HEK293T (cell line): ENCODE data around the gene SOCS7.

ENCODE experiments used
- CTCF ChIA-PET: fragments of 350-600 bp; formaldehyde crosslinking; extraction: SDS; loops from one replicate; lab custom pipeline; 2021; ENCODE audit warnings: antibody characterized with exemption, inconsistent platforms; lab: Yijun Ruan, JAX
- POLR2A ChIA-PET: fragments of 350-600 bp; formaldehyde crosslinking; extraction: SDS; loops from one replicate; lab custom pipeline; 2020; ENCODE audit warnings: antibody characterized with exemption, inconsistent platforms; lab: Yijun Ruan, JAX
- DNase-seq: peaks from one replicate; pipeline ENCODE4 v3.0.0; 2012; ENCODE audit warnings: mixed read lengths; ENCODE audit errors: extremely low spot score
- ARNT ChIP-seq: fragments of 450-650 bp; IDR thresholded peaks from 2 replicates; pipeline ENCODE4 v1.6.1; 2017; ENCODE audit warnings: mild to moderate bottlenecking
- BHLHE40 ChIP-seq: fragments of 450-650 bp; IDR thresholded peaks from 2 replicates; pipeline ENCODE4 v1.6.1; 2016; ENCODE audit warnings: mild to moderate bottlenecking, moderate library complexity, borderline replicate concordance
- CTBP1 ChIP-seq: fragments of 450-650 bp; IDR thresholded peaks from 2 replicates; pipeline ENCODE4 v1.6.1; 2016; ENCODE audit warnings: borderline replicate concordance
- ELF4 ChIP-seq: fragments of 450-650 bp; IDR thresholded peaks from 2 replicates; pipeline ENCODE4 v1.6.1; 2017; ENCODE audit warnings: antibody characterized with exemption
- FOXA1 ChIP-seq: fragments of 450-650 bp; IDR thresholded peaks from 2 replicates; pipeline ENCODE4 v1.6.1; 2016; ENCODE audit warnings: mild to moderate bottlenecking
- FOXK2 ChIP-seq: fragments of 450-650 bp; IDR thresholded peaks from 2 replicates; pipeline ENCODE4 v1.6.1; 2016; ENCODE audit warnings: mild to moderate bottlenecking
- FOXM1 ChIP-seq: fragments of 450-650 bp; IDR thresholded peaks from 2 replicates; pipeline ENCODE4 v1.6.1; 2017; ENCODE audit warnings: mild to moderate bottlenecking, borderline replicate concordance
- HDGF ChIP-seq: fragments of 450-650 bp; IDR thresholded peaks from 2 replicates; pipeline ENCODE4 v1.6.1; 2017; ENCODE audit warnings: antibody characterized with exemption, borderline replicate concordance
- L3MBTL2 ChIP-seq: fragments of 450-650 bp; conservative IDR thresholded peaks from 2 replicates; pipeline ENCODE4 v1.6.1; 2016; ENCODE audit warnings: mild to moderate bottlenecking
- LEF1 ChIP-seq: fragments of 450-650 bp; IDR thresholded peaks from 2 replicates; pipeline ENCODE4 v1.6.1; 2017; ENCODE audit warnings: mild to moderate bottlenecking, borderline replicate concordance
- NFRKB ChIP-seq: fragments of 450-650 bp; IDR thresholded peaks from 2 replicates; pipeline ENCODE4 v1.6.1; 2016; ENCODE audit warnings: mild to moderate bottlenecking, moderate library complexity
- SP1 ChIP-seq: fragments of 450-650 bp; IDR thresholded peaks from 2 replicates; pipeline ENCODE4 v1.6.1; 2017
- SUZ12 ChIP-seq: fragments of 450-650 bp; IDR thresholded peaks from 2 replicates; pipeline ENCODE4 v1.6.1; 2016; ENCODE audit warnings: mild to moderate bottlenecking
- TARDBP ChIP-seq: fragments of 450-650 bp; IDR thresholded peaks from 2 replicates; pipeline ENCODE4 v1.6.1; 2016
- ZNF384 ChIP-seq: fragments of 450-650 bp; IDR thresholded peaks from 2 replicates; pipeline ENCODE4 v1.6.1; 2016
- TF ChIP-seq, protein P1 (sequence below): fragments of 450-650 bp; IDR thresholded peaks from 2 replicates; pipeline ENCODE4 v1.6.1; 2016

Gene SOCS7

GRCh38 chr17:38354466-38354865 is 2.8 kb downstream of the SOCS7 start:
- DNase-seq = no peak
- POLR2A ChIA-PET = interaction anchor here (1.3 to 5.1 kb wide), 2 partner anchors 60 to 499 kb away, joined by 3 to 69 read pairs; partner anchors contain the start of gene RPL23
- TF ChIP-seq FOXM1 = no peak
- TF ChIP-seq SP1 = no peak
- TF ChIP-seq LEF1 = no peak
- TF ChIP-seq ELF4 = no peak
- TF ChIP-seq FOXA1 = no peak
- no peak for TF ChIP-seq HDGF
- no peak for TF ChIP-seq ZNF384
- TF ChIP-seq TARDBP = no peak
- no peak for TF ChIP-seq SUZ12
- no peak for TF ChIP-seq BHLHE40
- TF ChIP-seq, protein P1, sequence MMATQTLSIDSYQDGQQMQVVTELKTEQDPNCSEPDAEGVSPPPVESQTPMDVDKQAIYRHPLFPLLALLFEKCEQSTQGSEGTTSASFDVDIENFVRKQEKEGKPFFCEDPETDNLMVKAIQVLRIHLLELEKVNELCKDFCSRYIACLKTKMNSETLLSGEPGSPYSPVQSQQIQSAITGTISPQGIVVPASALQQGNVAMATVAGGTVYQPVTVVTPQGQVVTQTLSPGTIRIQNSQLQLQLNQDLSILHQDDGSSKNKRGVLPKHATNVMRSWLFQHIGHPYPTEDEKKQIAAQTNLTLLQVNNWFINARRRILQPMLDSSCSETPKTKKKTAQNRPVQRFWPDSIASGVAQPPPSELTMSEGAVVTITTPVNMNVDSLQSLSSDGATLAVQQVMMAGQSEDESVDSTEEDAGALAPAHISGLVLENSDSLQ = no peak
- TF ChIP-seq NFRKB = no peak
- no peak for TF ChIP-seq ARNT
- no peak for TF ChIP-seq CTBP1
- TF ChIP-seq L3MBTL2 = no peak
- no peak for TF ChIP-seq FOXK2
- CTCF ChIA-PET = interaction anchor here (1.4 to 3.0 kb wide), 3 partner anchors 12 to 60 kb away, joined by 3 to 17 read pairs (median 11); no protein-coding TSS in a partner anchor

DNA sequence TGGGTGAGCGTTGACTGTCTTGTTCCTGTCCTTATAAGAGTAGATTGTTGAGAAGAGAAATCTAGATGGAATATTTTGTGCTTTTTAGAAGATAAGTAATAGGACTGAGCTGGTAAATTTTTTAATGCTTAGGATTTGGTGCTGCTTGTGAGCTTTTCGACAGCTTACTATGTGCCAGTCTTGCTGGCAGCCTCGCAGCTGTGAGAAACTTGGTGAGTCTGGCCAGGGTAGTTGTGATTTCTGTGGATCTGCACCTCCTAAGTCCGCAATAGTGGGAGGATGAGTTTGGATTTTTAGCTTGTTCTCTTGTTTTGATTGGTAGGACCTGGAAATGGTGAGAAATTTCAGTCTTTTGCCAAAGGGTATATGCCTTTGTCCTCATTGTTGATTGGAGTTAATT is 3.6 kb downstream of the SOCS7 start:
- no peak for TF ChIP-seq ELF4
- no peak for TF ChIP-seq ARNT
- no peak for TF ChIP-seq CTBP1
- no peak for TF ChIP-seq HDGF
- no peak for TF ChIP-seq NFRKB
- no peak for TF ChIP-seq FOXK2
- no peak for TF ChIP-seq SUZ12
- TF ChIP-seq TARDBP = no peak
- TF ChIP-seq BHLHE40 = no peak
- no peak for TF ChIP-seq SP1
- no peak for TF ChIP-seq LEF1
- no peak for TF ChIP-seq FOXM1
- TF ChIP-seq, protein P1 = no peak
- no peak for TF ChIP-seq ZNF384
- no peak for TF ChIP-seq L3MBTL2
- CTCF ChIA-PET = interaction anchor here (1.4 to 3.0 kb wide), 3 partner anchors 11 to 59 kb away, joined by 3 to 17 read pairs (median 11); no protein-coding TSS in a partner anchor
- no peak for DNase-seq
- POLR2A ChIA-PET = interaction anchor here (1.3 to 5.1 kb wide), 2 partner anchors 59 to 499 kb away, joined by 3 to 69 read pairs; partner anchors contain the start of gene RPL23

GRCh38 chr17:38357486-38358123 is 6.0 kb downstream of the SOCS7 start:
- no peak for DNase-seq
- POLR2A ChIA-PET = no interaction called here

GRCh38 chr17:38358586-38359513 is 7.2 kb downstream of the SOCS7 start:
- DNase-seq = no peak
- no peak for TF ChIP-seq ARNT
- no peak for TF ChIP-seq BHLHE40
- no peak for TF ChIP-seq LEF1
- TF ChIP-seq SUZ12 = no peak
- TF ChIP-seq TARDBP = no peak
- TF ChIP-seq, protein P1 = no peak
- CTCF ChIA-PET = interaction anchor here (0.8 to 1.1 kb wide), 3 partner anchors 10 to 65 kb away, joined by 4 read pairs; no protein-coding TSS in a partner anchor
- POLR2A ChIA-PET = interaction anchor here (1.1 kb wide), 1 partner anchor 56 kb away, joined by 5 read pairs; no protein-coding TSS in a partner anchor

More at GRCh38 chr17:38357486-38358123, 6.0 kb downstream of the SOCS7 start:
- TF ChIP-seq, protein P1 = no peak
- TF ChIP-seq FOXM1 (no peak), ZNF384 (no peak), SP1 (no peak), ARNT (no peak), FOXK2 (no peak), TARDBP (no peak), CTBP1 (no peak)
- CTCF ChIA-PET = no interaction called here
